GM23248 (cell line): ENCODE results near the gene B4GALT6. TPM values are rescaled to one million over a fixed set of nuclear protein-coding genes. Genes with fewer than 3 reads are reported as not detected.

Source experiments
- DNase-seq: peaks from one replicate; pipeline ENCODE4 v3.0.0-alpha.2; 2015
- H2AFZ ChIP-seq: fragments of 200-600 bp; sonication (generic); 2 replicates; pipeline ENCODE4 v1.6.1; 2016; ENCODE audit warnings: antibody characterized with exemption
- H3F3A ChIP-seq: fragments of 200-600 bp; sonication (generic); 2 replicates; pipeline ENCODE4 v1.6.1; 2016; ENCODE audit warnings: mild to moderate bottlenecking, antibody characterized with exemption, mixed run types; ENCODE audit not compliant: insufficient read depth
- H3K27ac ChIP-seq: fragments of 200-600 bp; sonication (generic); 2 replicates; pipeline ENCODE4 v1.5.1; 2016; ENCODE audit warnings: mild to moderate bottlenecking
- H3K27me3 ChIP-seq: fragments of 200-600 bp; sonication (generic); replicated peaks from 2 replicates; pipeline ENCODE4 v1.6.1; 2016; ENCODE audit warnings: mild to moderate bottlenecking; ENCODE audit not compliant: insufficient read depth
- H3K36me3 ChIP-seq: fragments of 200-600 bp; sonication (generic); 2 replicates; pipeline ENCODE4 v1.6.1; 2016; ENCODE audit warnings: low read depth, mild to moderate bottlenecking
- H3K4me1 ChIP-seq: fragments of 200-600 bp; sonication (generic); 2 replicates; pipeline ENCODE4 v1.6.1; 2016; ENCODE audit warnings: mild to moderate bottlenecking; ENCODE audit not compliant: insufficient read depth
- H3K4me2 ChIP-seq: fragments of 200-600 bp; sonication (generic); one replicate; pipeline ENCODE4 v1.6.1; 2016; ENCODE audit warnings: mild to moderate bottlenecking; ENCODE audit not compliant: unreplicated experiment
- H3K4me3 ChIP-seq: fragments of 200-600 bp; sonication (generic); 2 replicates; pipeline ENCODE4 v1.5.1; 2016; ENCODE audit warnings: mild to moderate bottlenecking
- H3K79me2 ChIP-seq: fragments of 200-600 bp; sonication (generic); 2 replicates; pipeline ENCODE4 v1.6.1; 2016; ENCODE audit warnings: mild to moderate bottlenecking; ENCODE audit not compliant: insufficient read depth
- H3K9ac ChIP-seq: fragments of 200-600 bp; sonication (generic); 2 replicates; pipeline ENCODE4 v1.6.1; 2016; ENCODE audit warnings: mild to moderate bottlenecking
- H3K9me2 ChIP-seq: fragments of 200-600 bp; sonication (generic); 2 replicates; pipeline ENCODE4 v1.6.1; 2016; ENCODE audit warnings: mixed run types, mild to moderate bottlenecking, moderate library complexity; ENCODE audit not compliant: insufficient read depth
- H3K9me3 ChIP-seq: fragments of 200-600 bp; sonication (generic); one replicate; pipeline ENCODE4 v1.6.1; 2017; ENCODE audit warnings: low read depth
- H4K20me1 ChIP-seq: fragments of 200-600 bp; sonication (generic); 2 replicates; pipeline ENCODE4 v1.6.0; 2016; ENCODE audit not compliant: insufficient read depth
- EZH2 ChIP-seq: fragments of 200-600 bp; sonication (generic); IDR thresholded peaks from 2 replicates; pipeline ENCODE4 v1.6.1; 2018; ENCODE audit warnings: antibody characterized with exemption, mild to moderate bottlenecking; ENCODE audit not compliant: insufficient read depth, poor library complexity, severe bottlenecking
- EZH2phosphoT487 ChIP-seq: fragments of 200-600 bp; sonication (generic); IDR thresholded peaks from 2 replicates; pipeline ENCODE4 v1.6.1; 2018; ENCODE audit warnings: antibody characterized with exemption, moderate library complexity, mild to moderate bottlenecking, low read depth; ENCODE audit not compliant: insufficient read depth
- WGBS, 2 experiments: methylation state at CpG; one replicate each; pipeline ENCODE4 v1.1.6; 2015 to 2017; ENCODE audit warnings: low lambda C conversion rate in 2 of 2, low coverage in 1 of 2; ENCODE audit errors: missing lambda C conversion rate in 2 of 2; 5-methylcytosine and 5-hydroxymethylcytosine counted together
- in situ Hi-C: fragments of 300-500 bp; cut with MboI; formaldehyde crosslinking; loops from 2 replicates; pipeline ENCODE4 v1.15.0; 2020
- polyA plus RNA-seq: library from polyadenylated mRNA; unstranded; fragments of >200 nt; fragmentation: Nextera tagmentation; extraction: Ambion mirVana; gene quantifications from 2 replicates; pipeline ENCODE4 v1.2.1, GENCODE V29; 2016
- total RNA-seq: library from RNA; depleted of rRNA; stranded (reverse); fragments of >200 nt; shearing (Covaris generic); gene quantifications from 2 replicates; pipeline ENCODE4 v1.2.3, GENCODE V29; 2014

Gene B4GALT6
- total and polyA plus RNA-seq, 2 experiments from 2014 or later, result 1.2 to 2.4 TPM

- Histone ChIP-seq H3K27ac (no peak overlapping the region), H3K4me2 (no peak overlapping the region), H2AFZ (no peak overlapping the region), H3K79me2 (no peaks in the 10 kb centered on the region), H3K4me3 (no peak overlapping the region), H3F3A (peaks cover 5% of the 10 kb centered on the region; the same call in 1 of the 2 replicates), H3K36me3 (no peaks in the 10 kb centered on the region), H3K9ac (no peak overlapping the region), H3K9me3 (no peaks in the 10 kb centered on the region), H3K27me3 (no peaks in the 10 kb centered on the region), H3K9me2 (no peaks in the 10 kb centered on the region), H3K4me1 (peaks cover 10% of the 10 kb centered on the region), H4K20me1 (no peaks in the 10 kb centered on the region)
- WGBS, 2 experiments, result 81 to 84% methylated on average over 10 of the region's 10 CpGs
- TF ChIP-seq EZH2phosphoT487 (no peak), EZH2 (no peak)
- in situ Hi-C loops, result no loop called here
- DNase-seq, result no peak
Observed at GRCh38 chr18:31658670-31659575, 25.5 kb downstream of the B4GALT6 start.

- Histone ChIP-seq H2AFZ (no peak overlapping the region), H3K79me2 (no peaks in the 10 kb centered on the region), H3K9ac (no peak overlapping the region), H3K4me1 (peaks cover 10% of the 10 kb centered on the region), H3K4me3 (no peak overlapping the region), H3K36me3 (no peaks in the 10 kb centered on the region), H3K9me2 (no peaks in the 10 kb centered on the region), H3K4me2 (no peak overlapping the region), H4K20me1 (no peaks in the 10 kb centered on the region), H3K9me3 (no peaks in the 10 kb centered on the region), H3K27ac (no peak overlapping the region), H3F3A (peaks cover 5% of the 10 kb centered on the region; the same call in 1 of the 2 replicates), H3K27me3 (no peaks in the 10 kb centered on the region)
- 78 to 79% methylated on average over 12 of the region's 12 CpGs for whole genome bisulfite sequencing, 2 experiments
- in situ Hi-C loops, result no loop called here
- no peak for TF ChIP-seq EZH2
- TF ChIP-seq EZH2phosphoT487, result no peak
- DNase-seq, result no peak
Observed at GRCh38 chr18:31657823-31658669, 26.3 kb downstream of the B4GALT6 start.

GRCh38 chr18:31656754-31657153 is 27.6 kb downstream of the B4GALT6 start:
- WGBS, 2 experiments, result 97 to 98% methylated on average over 2 of the region's 2 CpGs
- H3K27me3 ChIP-seq, result no peaks in the 10 kb centered on the region
- no peaks in the 10 kb centered on the region for H3F3A ChIP-seq
- H2AFZ ChIP-seq, result no peak overlapping the region
- no peaks in the 10 kb centered on the region for H3K36me3 ChIP-seq
- in situ Hi-C loops, result no loop called here
- no peak overlapping the region for H3K4me3 ChIP-seq
- no peak overlapping the region for H3K27ac ChIP-seq
- H3K4me2 ChIP-seq, result no peak overlapping the region
- peaks cover 2% of the 10 kb centered on the region; the same call in 1 of the 2 replicates for H3K4me1 ChIP-seq
- no peaks in the 10 kb centered on the region for H4K20me1 ChIP-seq
- no peaks in the 10 kb centered on the region for H3K9me2 ChIP-seq
- H3K9me3 ChIP-seq, result no peaks in the 10 kb centered on the region
- TF ChIP-seq EZH2 (no peak), EZH2phosphoT487 (no peak)
- no peak overlapping the region for H3K9ac ChIP-seq
- H3K79me2 ChIP-seq, result no peaks in the 10 kb centered on the region
- no peak for DNase-seq

DNA sequence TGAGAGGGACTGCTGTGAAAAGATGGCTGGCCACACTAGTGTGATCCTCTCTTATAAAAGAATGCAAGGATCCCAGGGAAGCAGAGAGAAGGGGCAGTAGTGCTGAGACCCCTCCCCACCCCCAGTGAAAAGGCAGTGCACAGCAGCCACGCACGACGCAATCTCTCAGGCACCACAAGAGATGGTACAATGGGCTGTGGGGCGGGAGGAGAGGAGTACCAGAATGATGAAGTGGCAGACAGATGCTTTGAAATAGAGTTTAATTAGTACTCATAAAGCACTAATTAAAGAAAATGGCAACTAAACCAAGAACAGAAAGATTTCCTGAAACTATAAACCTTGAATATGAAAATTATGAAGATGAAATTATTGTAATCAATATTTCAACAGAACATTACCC is 29.0 kb downstream of the B4GALT6 start:
- H3K36me3 ChIP-seq, result no peaks in the 10 kb centered on the region
- TF ChIP-seq EZH2phosphoT487 (no peak), EZH2 (no peak)
- no peak overlapping the region for H3K4me3 ChIP-seq
- no peaks in the 10 kb centered on the region for H3K9me2 ChIP-seq
- H3K79me2 ChIP-seq, result no peaks in the 10 kb centered on the region
- H3F3A ChIP-seq, result no peaks in the 10 kb centered on the region
- no peak for DNase-seq
- no peak overlapping the region for H3K9ac ChIP-seq
- no peak overlapping the region for H2AFZ ChIP-seq
- in situ Hi-C loops, result no loop called here
- H3K9me3 ChIP-seq, result no peaks in the 10 kb centered on the region
- H3K27ac ChIP-seq, result no peak overlapping the region
- 92 to 93% methylated on average over 4 of the region's 4 CpGs for WGBS, 2 experiments
- no peaks in the 10 kb centered on the region for H3K4me1 ChIP-seq
- H4K20me1 ChIP-seq, result no peaks in the 10 kb centered on the region
- H3K4me2 ChIP-seq, result no peak overlapping the region
- no peaks in the 10 kb centered on the region for H3K27me3 ChIP-seq
